Mononuclear cell (primary cell): ENCODE data around the gene ISOC2. TPM values are rescaled to one million over a fixed set of nuclear protein-coding genes. Genes with fewer than 3 reads are reported as not detected.

ENCODE experiments used
- H3K27me3 ChIP-seq: 2 replicates; pipeline ENCODE4 v1.6.0; 2011; ENCODE audit warnings: low read length, control low read depth; ENCODE audit not compliant: insufficient read depth
- H3K4me1 ChIP-seq: 2 replicates; pipeline ENCODE4 v1.5.1; 2011; ENCODE audit warnings: mild to moderate bottlenecking, low read length, control low read depth; ENCODE audit not compliant: insufficient read depth
- H3K4me3 ChIP-seq: 2 replicates; pipeline ENCODE4 v1.5.1; 2011; ENCODE audit warnings: mild to moderate bottlenecking, low read length, moderate library complexity
- H3K9me3 ChIP-seq: 2 replicates; pipeline ENCODE4 v1.5.1; 2011; ENCODE audit warnings: low read depth, mild to moderate bottlenecking, control low read depth, low read length
- total RNA-seq: library from RNA; depleted of rRNA; stranded (reverse); fragments of >200 nt; gene quantifications from one replicate; pipeline ENCODE4 v1.2.3, GENCODE V29; 2012

ISOC2 gene
- total RNA-seq, 1 donor, result 4.5 TPM

DNA sequence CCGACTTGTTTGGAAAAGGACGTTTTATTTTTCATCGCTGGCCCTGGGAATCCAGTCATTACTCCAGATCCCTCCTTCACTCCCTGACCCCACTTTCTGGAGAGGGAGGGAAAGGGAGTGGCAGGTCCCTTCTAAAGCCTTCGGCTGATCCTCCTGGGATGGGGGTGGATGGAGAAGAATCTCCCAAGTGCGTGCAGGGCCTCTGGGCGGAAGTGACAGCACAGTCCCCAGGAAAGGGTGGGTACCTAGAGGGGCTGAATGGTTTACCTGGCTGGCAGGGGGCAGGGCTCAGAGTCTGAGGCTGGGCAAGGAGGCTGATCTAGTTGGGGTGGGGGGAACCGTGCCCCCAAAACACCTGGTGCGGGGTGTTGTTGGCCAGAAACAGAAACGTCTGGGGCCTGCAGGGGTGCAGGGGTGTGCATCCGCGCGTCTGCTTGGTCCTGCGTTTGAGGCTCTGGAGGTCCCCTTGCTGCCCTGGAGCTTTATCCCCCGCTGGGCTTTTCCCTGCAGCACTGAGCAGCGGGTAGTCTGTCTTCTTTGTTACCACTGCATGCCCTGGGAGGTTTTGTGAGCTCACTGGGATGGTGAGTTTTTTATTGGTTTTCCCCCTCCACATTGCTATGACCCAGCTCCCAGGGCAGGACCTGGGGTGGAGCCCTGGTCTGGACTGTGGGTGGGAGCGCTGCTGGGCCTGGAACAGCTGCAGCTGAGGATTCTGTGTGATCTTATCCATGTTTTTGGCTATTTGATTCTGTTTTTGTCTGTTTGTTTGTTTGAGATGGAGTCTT is 12.0 kb upstream of the ISOC2 start:
- Histone ChIP-seq H3K27me3 (no peaks in the 10 kb centered on the region), H3K9me3 (no peaks in the 10 kb centered on the region), H3K4me1 (peaks cover 21% of the 10 kb centered on the region)

DNA sequence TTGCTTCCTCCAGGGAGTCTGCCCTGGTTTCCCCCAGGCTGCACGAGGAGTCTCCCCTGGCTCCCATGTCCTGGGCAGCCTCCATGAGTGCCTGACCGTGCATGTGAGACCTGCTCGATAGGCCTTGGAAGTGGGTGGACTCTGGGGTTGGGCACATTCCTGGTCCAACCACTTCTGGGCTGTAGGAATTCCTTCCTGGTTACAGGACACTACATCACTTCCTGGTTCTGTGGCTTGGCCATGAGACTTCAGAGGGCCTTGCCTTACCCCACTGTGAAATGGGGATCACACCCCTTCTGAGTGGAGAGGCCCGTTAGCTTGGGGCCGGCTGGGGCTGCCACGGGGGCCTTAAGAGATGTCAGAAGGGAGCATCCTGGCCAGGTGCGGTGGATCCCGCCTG is 11.0 kb upstream of the ISOC2 start:
- no peaks in the 10 kb centered on the region for H3K9me3 ChIP-seq
- H3K4me3 ChIP-seq, result no peak overlapping the region
- peaks cover 17% of the 10 kb centered on the region for H3K4me1 ChIP-seq
- no peaks in the 10 kb centered on the region for H3K27me3 ChIP-seq

More for the DNA sequence above, 12.0 kb upstream of the ISOC2 start:
- no peak overlapping the region for H3K4me3 ChIP-seq

DNA sequence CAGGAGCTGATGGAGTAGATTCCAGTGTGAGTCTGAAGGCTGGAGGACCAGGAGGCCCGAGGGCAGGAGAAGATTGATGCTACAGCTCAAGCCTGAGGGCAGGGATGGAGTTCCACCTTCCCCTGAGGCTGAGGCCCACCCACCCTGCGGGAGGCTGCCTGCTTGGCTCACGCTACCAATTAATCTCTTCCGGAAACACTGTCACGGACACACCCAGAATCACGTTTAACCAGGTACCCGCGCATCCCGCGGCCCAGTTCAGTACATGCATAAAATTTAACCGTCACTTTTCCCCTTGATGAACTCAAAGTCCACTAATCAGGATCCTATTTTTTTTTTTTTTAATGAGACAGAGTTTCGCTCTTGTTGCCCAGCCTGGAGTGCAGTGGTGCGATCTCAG is 9.8 kb upstream of the ISOC2 start:
- peaks cover 11% of the 10 kb centered on the region for H3K4me1 ChIP-seq
- H3K4me3 ChIP-seq, result no peak overlapping the region
- H3K27me3 ChIP-seq, result no peaks in the 10 kb centered on the region
- no peaks in the 10 kb centered on the region for H3K9me3 ChIP-seq

DNA sequence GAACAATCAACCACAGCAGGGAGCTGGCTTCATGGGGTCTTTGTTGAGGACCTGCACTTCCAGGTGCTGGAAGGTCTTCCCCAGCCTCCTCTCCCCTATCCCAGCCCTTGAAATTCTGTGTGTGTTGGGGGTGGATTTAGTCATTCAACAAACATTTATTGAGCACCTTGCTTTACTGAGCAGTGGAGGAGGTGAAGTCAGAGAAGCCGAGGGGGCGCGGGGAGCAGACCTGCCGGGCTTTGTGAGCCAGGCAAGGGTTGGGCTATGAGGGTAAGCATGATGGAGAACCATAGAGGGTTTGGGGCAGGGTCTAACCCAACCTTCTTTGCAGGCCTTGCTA is 6.6 kb upstream of the ISOC2 start:
- no peaks in the 10 kb centered on the region for H3K9me3 ChIP-seq
- no peak overlapping the region for H3K4me3 ChIP-seq
- H3K27me3 ChIP-seq, result no peaks in the 10 kb centered on the region
- peaks cover 4% of the 10 kb centered on the region for H3K4me1 ChIP-seq

DNA sequence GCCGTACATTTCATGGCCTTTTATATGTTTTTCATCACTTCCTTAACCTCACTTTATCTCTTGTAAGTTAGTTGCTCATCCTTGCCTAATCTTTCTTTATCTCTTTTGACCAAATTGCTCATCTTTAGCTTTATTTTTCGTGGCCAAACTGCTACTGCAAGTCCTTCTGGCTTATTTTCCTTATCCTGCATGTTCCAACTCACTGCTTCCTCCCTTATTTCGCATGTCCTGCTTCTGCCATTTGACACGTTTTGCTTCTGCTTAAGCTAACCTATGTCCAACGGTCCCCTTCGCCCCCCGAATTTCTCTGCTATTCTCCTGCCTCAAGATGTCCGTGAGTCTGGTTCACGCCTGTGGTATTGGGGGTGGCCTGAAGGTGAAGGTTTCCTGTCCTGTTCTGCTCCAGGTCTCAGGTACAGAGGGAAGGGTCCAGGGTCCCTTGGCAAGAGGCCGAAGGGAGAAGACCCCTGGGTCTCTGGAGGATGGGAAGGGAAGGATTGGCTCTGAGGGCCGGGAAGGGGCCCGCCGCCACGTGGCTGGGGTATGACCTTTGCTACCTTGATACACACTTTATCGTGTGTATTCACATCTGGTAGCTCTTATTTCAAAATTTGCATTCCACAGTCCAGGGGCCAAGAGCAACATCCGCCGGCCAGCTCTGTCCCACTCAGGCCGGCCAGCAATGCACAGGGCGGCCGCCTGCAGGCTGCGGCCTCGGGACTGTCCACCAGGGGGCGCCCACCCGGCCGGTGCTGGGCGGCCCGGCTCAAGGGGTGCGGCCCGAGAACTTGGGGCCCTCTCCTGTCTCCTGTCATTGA is 6.0 kb upstream of the ISOC2 start:
- no peak overlapping the region for H3K4me3 ChIP-seq
- peaks cover 6% of the 10 kb centered on the region for H3K4me1 ChIP-seq
- H3K27me3 ChIP-seq, result no peaks in the 10 kb centered on the region
- no peaks in the 10 kb centered on the region for H3K9me3 ChIP-seq

DNA sequence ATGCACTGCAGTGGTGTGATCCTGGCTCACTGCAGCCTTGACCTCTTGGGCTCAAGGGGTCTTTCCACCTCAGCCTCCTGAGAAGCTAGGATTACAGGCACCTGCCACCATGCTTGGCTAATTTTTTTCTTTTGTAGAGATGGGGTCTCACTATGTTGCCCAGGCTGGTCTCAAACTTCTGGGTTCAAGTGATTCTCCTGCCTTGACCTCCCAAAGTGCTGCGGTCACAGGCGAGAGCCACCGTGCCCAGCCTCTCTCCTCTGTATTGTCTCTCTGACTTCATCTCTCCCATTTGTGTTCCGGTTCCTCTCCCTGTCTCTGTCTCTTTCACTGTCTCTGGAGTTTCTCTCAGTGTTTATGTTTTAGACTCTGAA is 4.8 kb upstream of the ISOC2 start:
- Histone ChIP-seq H3K4me3 (no peak overlapping the region), H3K4me1 (peaks cover 13% of the 10 kb centered on the region), H3K9me3 (no peaks in the 10 kb centered on the region), H3K27me3 (no peaks in the 10 kb centered on the region)

DNA sequence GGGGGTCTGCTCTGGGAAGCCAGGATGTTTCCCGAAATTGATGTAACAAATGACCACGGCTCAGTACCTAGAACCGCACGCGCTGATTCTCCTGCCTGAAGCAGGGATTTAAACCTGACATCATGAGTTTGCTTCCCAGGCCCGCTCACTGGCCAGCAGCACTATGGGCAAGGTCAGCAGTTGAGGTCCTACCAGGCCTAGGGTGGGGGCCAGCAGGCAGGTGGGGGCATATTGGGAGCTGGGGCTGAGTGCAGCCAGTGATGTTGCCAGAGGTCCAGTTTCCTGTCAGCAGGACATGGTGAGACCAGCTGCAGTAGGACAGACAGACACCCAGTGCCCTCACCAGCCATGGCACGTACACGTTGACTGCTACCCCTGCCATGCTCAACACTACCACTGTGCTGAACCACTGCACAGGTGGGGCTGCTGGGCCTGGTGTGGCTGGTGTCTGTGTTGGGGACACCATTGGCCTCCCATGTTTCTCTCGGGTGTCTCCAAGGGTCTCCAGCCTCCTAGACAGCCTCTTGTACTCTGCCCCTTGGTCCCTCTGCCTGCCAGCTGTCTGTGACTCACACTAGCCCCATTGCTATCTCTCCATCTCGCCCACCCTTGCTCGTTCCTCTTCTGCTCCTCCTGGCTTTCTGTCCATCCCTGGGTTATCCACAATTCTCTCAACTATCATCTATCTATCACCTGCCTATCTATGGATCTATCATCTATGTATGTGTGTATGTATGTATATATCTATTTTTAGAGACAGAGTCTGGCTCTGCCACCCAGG is 4.2 kb upstream of the ISOC2 start:
- peaks cover 19% of the 10 kb centered on the region for H3K4me1 ChIP-seq

DNA sequence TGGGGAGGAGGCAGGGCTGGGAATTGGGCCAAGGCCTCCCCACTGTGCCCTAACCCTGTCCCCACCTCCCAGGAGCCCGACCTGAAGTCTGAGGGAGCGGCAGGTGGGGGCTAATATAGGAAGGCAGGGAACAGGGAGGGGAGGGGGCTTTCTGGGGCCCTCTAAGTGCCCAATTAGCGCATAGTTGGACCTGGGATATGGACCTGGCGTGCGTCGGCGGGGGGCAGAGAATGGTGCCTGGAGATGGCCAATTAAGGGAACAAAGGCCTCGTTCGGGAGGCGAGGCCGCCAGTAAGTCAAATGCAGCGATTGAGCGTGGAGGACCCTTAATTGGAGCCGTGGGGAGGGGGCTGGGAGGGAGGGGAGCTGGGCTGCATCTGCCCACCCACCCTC is 3.2 kb upstream of the ISOC2 start, which contains the start of gene C19orf85:
TSS of gene C19orf85 (minus strand) at position 90 of the 393 bp plus-strand sequence. CDS start 197 bp downstream, outside the sequence.
- H3K4me1 ChIP-seq, result peaks cover 23% of the 10 kb centered on the region
- H3K9me3 ChIP-seq, result no peaks in the 10 kb centered on the region
- H3K27me3 ChIP-seq, result no peaks in the 10 kb centered on the region
- no peak within 1 kb of the TSS for H3K4me3 ChIP-seq

More for the DNA sequence above, 4.2 kb upstream of the ISOC2 start:
- H3K27me3 ChIP-seq, result no peaks in the 10 kb centered on the region
- H3K9me3 ChIP-seq, result no peaks in the 10 kb centered on the region
- no peak overlapping the region for H3K4me3 ChIP-seq

DNA sequence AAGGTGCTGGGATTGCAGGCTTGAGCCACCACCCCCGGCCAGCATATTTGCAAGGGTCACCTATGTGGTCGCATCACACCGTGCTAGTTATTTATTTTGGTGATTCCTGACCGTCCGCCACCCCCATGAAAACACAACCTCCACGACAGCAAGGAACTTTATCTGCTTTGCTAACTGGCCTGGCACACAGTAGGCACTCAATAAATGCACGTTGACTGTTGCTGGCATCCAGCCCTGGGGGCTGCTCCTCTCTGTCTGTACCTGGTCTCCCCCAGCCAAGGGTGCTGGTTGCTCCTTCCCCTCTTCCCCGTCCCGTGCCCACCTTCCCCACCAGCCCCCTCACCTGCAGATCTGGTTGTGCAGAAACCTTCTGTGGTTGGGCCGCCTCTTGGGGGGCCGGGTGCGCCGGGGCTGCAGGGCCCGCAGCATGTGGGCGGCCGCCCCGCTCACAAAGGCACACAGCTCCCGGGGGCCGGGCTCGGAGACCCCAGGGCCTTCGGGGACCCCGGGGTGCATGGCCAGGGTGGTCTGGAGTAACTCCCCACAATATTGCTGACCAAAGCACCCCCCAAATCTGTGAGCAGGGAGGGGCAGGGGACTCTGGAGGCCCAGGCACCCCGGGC is 2.7 kb upstream of the ISOC2 start:
- no peaks in the 10 kb centered on the region for H3K9me3 ChIP-seq
- peaks cover 23% of the 10 kb centered on the region for H3K4me1 ChIP-seq
- no peaks in the 10 kb centered on the region for H3K27me3 ChIP-seq
- no peak overlapping the region for H3K4me3 ChIP-seq

DNA sequence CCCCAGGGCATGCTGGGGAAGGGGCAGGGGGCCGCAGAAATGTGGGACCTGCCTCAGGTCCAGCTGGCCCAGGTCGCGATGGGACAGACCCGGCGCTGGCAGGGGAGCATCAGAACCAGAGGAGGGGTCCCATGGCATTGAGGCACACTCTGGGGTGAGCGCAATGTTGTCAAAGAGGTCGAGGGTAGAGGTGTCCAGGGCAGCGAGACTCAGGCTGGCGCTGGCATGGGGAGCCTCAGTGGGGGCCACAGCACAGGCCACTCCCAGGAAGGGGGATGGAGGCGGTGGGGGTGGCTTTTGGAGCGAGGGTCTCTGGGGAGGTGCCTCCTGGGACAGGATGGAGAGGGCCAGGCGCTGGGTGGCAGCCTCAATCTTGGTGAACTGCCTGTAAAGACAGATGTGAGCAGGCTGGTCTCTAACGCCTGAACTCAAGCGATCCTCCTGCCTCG is 2.2 kb upstream of the ISOC2 start:
- no peaks in the 10 kb centered on the region for H3K9me3 ChIP-seq
- H3K4me3 ChIP-seq, result no peak overlapping the region
- H3K27me3 ChIP-seq, result no peaks in the 10 kb centered on the region
- H3K4me1 ChIP-seq, result peaks cover 23% of the 10 kb centered on the region

DNA sequence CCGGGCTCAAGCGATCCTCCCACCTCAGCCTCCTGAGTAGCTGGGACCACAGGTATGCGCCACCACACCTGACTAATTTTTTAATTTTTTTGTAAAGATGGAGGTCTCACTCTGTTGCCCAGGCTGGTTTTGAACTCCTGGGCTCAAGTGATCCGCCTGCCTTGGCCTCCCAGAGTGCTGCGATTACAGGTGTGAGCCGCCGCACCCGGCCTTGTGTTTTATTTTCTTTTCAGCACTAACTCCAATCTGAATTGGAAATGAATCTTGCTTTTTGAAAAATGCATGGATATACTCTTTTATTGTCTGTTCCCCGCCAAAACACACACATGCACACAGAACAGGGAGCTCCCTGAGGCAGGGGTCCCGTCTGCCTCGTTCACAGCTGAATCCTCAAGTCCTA is 1.3 kb upstream of the ISOC2 start:
- Histone ChIP-seq H3K9me3 (no peaks in the 10 kb centered on the region), H3K27me3 (no peaks in the 10 kb centered on the region), H3K4me1 (peaks cover 19% of the 10 kb centered on the region), H3K4me3 (no peak overlapping the region)

DNA sequence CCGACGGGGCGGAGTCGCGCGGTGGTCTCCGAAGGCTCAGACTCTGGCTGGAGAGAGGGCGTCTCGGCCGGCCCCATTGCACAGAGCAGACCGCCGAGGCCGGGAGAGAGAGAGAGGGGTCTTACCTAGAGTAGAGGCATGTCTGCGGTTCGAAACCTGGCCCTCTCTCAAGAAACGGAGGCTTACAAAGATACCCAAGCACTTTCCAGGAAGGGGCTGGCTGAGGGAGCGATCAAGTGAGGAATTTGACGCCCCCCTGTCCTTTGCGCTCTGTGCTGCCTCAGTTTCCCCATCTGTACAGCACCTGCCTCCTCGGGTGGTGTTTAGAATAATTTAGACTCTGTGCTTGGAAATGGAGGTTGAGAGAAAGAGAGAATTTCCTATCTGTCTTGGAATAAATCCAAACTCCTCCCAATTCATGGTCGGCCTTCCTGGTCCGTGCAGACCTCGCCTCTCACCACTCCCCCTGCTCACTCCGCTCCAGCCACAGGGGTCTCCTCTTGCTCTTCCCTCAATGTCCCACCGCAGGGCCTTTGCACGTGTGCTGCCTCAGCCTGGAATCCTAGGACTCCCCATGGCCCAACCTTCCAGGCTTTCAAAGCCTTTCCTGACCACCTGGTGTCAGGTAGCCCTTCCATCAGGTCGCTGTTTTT is 658 bp upstream of the ISOC2 start:
- Histone ChIP-seq H3K9me3 (no peaks in the 10 kb centered on the region), H3K4me1 (peaks cover 19% of the 10 kb centered on the region), H3K4me3 (peak overlapping the region; percentile 49), H3K27me3 (no peaks in the 10 kb centered on the region)

DNA sequence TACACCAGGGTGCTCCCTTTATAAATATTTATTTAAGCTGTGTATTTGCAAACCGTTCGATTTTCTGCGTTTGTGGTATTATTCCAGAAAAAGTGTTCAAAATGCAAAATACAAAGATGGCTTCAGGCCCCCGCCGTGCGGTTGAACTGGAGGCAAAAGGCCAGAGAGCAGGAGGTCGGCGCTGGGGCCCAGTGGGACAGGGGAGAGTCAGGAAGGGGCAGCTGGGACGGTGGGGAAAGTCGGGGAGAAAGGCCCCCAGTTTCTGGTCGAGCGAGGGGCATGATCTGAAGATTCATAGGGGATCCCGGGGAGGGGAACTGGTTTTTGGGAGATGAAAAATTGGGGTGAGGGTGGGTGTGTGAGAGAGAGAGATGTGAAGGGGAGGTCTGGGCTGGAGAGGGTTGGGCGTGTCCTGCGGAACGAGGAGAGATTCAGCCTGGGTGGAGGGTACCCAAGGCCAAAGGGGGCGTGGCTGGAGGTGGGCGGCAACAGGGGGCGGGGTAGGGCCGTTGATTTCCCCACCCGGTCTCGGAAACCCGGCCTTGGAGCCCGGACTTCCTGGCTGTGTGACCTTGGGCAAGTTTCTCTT is 678 bp downstream of the ISOC2 start:
- Histone ChIP-seq H3K4me1 (peaks cover 19% of the 10 kb centered on the region), H3K9me3 (no peaks in the 10 kb centered on the region), H3K4me3 (peak overlapping the region; percentile 71), H3K27me3 (no peaks in the 10 kb centered on the region)
